ENCODE data around the gene ANO6. TPM values are rescaled to one million over a fixed set of nuclear protein-coding genes. Genes with fewer than 3 reads are reported as not detected.

ANO6 gene
- polyA plus RNA-seq, 1 donor from 2014 or later: 9.0 TPM

DNA sequence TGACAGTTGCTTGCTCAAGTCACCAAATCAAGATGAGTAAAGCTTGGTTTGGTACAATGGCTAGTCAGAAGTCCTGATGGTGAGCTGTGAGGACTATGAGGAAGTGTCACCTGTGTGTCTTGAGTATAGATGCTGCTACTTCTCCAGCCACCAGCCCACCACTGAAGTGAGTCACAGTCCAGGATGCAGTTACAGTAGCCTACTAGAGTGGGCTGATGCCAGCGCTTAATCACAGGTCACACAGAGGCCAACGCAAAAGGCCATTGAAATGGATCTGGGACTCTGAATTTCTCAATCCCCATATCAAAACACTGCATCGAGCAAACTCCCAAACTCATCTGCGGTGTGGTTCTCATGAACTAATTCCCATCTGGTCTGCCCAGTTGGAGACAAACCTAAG lies 223.1 kb downstream of the ANO6 start:
- H3K9me2 ChIP-seq (ENCODE audit: insufficient read depth, low read length): no peaks in the 10 kb centered on the region
- H2AFZ ChIP-seq (ENCODE audit: low read depth, low read length): no peak overlapping the region
- TF ChIP-seq, protein P1, sequence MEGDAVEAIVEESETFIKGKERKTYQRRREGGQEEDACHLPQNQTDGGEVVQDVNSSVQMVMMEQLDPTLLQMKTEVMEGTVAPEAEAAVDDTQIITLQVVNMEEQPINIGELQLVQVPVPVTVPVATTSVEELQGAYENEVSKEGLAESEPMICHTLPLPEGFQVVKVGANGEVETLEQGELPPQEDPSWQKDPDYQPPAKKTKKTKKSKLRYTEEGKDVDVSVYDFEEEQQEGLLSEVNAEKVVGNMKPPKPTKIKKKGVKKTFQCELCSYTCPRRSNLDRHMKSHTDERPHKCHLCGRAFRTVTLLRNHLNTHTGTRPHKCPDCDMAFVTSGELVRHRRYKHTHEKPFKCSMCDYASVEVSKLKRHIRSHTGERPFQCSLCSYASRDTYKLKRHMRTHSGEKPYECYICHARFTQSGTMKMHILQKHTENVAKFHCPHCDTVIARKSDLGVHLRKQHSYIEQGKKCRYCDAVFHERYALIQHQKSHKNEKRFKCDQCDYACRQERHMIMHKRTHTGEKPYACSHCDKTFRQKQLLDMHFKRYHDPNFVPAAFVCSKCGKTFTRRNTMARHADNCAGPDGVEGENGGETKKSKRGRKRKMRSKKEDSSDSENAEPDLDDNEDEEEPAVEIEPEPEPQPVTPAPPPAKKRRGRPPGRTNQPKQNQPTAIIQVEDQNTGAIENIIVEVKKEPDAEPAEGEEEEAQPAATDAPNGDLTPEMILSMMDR (IDR thresholded peaks at IDR 0.05; ENCODE audit: poor library complexity, severe bottlenecking): no peak
- TF ChIP-seq EP300 (conservative IDR thresholded peaks at IDR 0.05; ENCODE audit: poor library complexity, severe bottlenecking) (no peak), TAF1 (IDR thresholded peaks at IDR 0.05; ENCODE audit: low read depth) (no peak), POLR2AphosphoS5 (IDR thresholded peaks at IDR 0.05) (no peak), EZH2 (IDR thresholded peaks at IDR 0.05; ENCODE audit: borderline replicate concordance, insufficient read depth, low read length, poor library complexity, severe bottlenecking) (no peak), MXI1 (conservative IDR thresholded peaks at IDR 0.05; ENCODE audit: poor library complexity, severe bottlenecking) (no peak), SMC3 (conservative IDR thresholded peaks at IDR 0.05; ENCODE audit: poor library complexity) (no peak)
- TF ChIP-seq, protein P2, sequence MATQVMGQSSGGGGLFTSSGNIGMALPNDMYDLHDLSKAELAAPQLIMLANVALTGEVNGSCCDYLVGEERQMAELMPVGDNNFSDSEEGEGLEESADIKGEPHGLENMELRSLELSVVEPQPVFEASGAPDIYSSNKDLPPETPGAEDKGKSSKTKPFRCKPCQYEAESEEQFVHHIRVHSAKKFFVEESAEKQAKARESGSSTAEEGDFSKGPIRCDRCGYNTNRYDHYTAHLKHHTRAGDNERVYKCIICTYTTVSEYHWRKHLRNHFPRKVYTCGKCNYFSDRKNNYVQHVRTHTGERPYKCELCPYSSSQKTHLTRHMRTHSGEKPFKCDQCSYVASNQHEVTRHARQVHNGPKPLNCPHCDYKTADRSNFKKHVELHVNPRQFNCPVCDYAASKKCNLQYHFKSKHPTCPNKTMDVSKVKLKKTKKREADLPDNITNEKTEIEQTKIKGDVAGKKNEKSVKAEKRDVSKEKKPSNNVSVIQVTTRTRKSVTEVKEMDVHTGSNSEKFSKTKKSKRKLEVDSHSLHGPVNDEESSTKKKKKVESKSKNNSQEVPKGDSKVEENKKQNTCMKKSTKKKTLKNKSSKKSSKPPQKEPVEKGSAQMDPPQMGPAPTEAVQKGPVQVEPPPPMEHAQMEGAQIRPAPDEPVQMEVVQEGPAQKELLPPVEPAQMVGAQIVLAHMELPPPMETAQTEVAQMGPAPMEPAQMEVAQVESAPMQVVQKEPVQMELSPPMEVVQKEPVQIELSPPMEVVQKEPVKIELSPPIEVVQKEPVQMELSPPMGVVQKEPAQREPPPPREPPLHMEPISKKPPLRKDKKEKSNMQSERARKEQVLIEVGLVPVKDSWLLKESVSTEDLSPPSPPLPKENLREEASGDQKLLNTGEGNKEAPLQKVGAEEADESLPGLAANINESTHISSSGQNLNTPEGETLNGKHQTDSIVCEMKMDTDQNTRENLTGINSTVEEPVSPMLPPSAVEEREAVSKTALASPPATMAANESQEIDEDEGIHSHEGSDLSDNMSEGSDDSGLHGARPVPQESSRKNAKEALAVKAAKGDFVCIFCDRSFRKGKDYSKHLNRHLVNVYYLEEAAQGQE (IDR thresholded peaks at IDR 0.05; ENCODE audit: borderline replicate concordance): no peak
- no peak overlapping the region for H3K9ac ChIP-seq (ENCODE audit: low read length)
- no peaks in the 10 kb centered on the region for H3K36me3 ChIP-seq (ENCODE audit: insufficient read depth, low read length)
- H4K20me1 ChIP-seq (ENCODE audit: insufficient read depth): no peaks in the 10 kb centered on the region
- H3K9me3 ChIP-seq (ENCODE audit: low read length): no peaks in the 10 kb centered on the region
- H3K27ac ChIP-seq (ENCODE audit: low read length): no peak overlapping the region
- H3K27me3 ChIP-seq (ENCODE audit: insufficient read depth, low read depth, low read length): no peaks in the 10 kb centered on the region
- H3K79me2 ChIP-seq (replicated peaks; ENCODE audit: insufficient read depth, low read length): no peaks in the 10 kb centered on the region
- no peak overlapping the region for H3K4me3 ChIP-seq (ENCODE audit: low read length)
- H3K4me2 ChIP-seq (ENCODE audit: low read length): no peak overlapping the region
- no peaks in the 10 kb centered on the region for H3F3A ChIP-seq (ENCODE audit: insufficient read depth, low read length, poor library complexity, severe bottlenecking)

DNA sequence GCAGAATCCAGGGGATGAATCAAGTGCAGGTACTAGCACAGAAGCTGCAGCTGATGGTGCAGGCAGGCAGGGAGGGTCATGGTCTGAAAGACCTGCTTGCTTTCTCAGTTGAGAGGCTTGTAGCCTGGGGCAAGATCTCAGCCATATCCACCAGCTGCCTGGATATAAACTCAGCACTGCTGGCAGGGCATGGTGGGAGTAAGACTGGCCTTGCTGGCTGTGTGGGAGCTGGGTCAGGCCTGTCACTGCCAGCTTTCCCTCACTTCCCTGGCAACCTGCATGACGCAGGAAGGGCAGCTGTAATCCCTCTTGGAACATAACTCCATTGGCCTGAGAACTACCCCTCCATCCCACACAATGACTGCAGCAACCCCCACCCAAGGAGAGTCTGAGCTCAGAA lies 230.1 kb downstream of the ANO6 start:
- Histone ChIP-seq H2AFZ (ENCODE audit: low read depth, low read length) (no peak overlapping the region), H3K4me3 (ENCODE audit: low read length) (no peak overlapping the region), H3K9ac (ENCODE audit: low read length) (no peak overlapping the region), H3K27ac (ENCODE audit: low read length) (no peak overlapping the region), H3K36me3 (ENCODE audit: insufficient read depth, low read length) (no peaks in the 10 kb centered on the region), H3K9me3 (ENCODE audit: low read length) (no peaks in the 10 kb centered on the region), H4K20me1 (ENCODE audit: insufficient read depth) (no peaks in the 10 kb centered on the region), H3K4me2 (ENCODE audit: low read length) (no peak overlapping the region), H3F3A (ENCODE audit: insufficient read depth, low read length, poor library complexity, severe bottlenecking) (no peaks in the 10 kb centered on the region), H3K79me2 (replicated peaks; ENCODE audit: insufficient read depth, low read length) (no peaks in the 10 kb centered on the region), H3K27me3 (ENCODE audit: insufficient read depth, low read depth, low read length) (no peaks in the 10 kb centered on the region), H3K9me2 (ENCODE audit: insufficient read depth, low read length) (no peaks in the 10 kb centered on the region)
- TF ChIP-seq EZH2 (IDR thresholded peaks at IDR 0.05; ENCODE audit: borderline replicate concordance, insufficient read depth, low read length, poor library complexity, severe bottlenecking) (no peak), MXI1 (conservative IDR thresholded peaks at IDR 0.05; ENCODE audit: poor library complexity, severe bottlenecking) (no peak), TAF1 (IDR thresholded peaks at IDR 0.05; ENCODE audit: low read depth) (no peak), EP300 (conservative IDR thresholded peaks at IDR 0.05; ENCODE audit: poor library complexity, severe bottlenecking) (no peak), RAD21 (conservative IDR thresholded peaks at IDR 0.05) (no peak), POLR2AphosphoS5 (IDR thresholded peaks at IDR 0.05) (no peak), SMC3 (conservative IDR thresholded peaks at IDR 0.05; ENCODE audit: poor library complexity) (no peak)
- TF ChIP-seq, protein P2 (IDR thresholded peaks at IDR 0.05; ENCODE audit: borderline replicate concordance): no peak
- TF ChIP-seq, protein P1 (IDR thresholded peaks at IDR 0.05; ENCODE audit: poor library complexity, severe bottlenecking): no peak
